ENCODE measurements around the gene BEAN1.

The BEAN1 gene

DNA sequence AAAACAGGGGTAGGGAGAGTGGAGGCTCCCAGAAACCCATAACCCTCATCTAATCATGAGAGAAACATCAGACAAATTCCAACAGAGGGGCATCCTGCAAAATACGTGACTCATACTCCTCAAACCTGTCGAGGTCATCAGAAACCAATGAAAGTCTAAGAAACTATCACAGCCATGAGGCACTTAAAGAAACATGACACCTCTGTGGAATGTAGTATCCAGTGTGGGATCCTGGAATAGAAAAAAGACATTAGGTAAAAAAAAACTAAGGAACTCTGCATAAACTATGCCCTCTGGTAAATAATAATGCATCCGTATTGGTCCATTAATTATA lies 44.2 kb upstream of the BEAN1 start:
- Histone ChIP-seq H3K9me3 (ENCODE audit: control insufficient read depth, insufficient read depth, low read depth, low read length) (no peaks in the 10 kb centered on the region), H3K36me3 (ENCODE audit: control insufficient read depth in 2 of 2, insufficient read depth in 1 of 2, low read length in 2 of 2) (no peaks in the 10 kb centered on the region), H3K27ac (ENCODE audit: extremely low read depth, low read depth, low read length) (no peak overlapping the region), H3K4me3 (ENCODE audit: low read depth, low read length) (no peak overlapping the region), H3K4me1 (ENCODE audit: control insufficient read depth, insufficient read depth, low read length) (peaks cover 5% of the 10 kb centered on the region; the same call in 1 of the 2 replicates)
- POLR2A ChIA-PET = no interaction called here
- CTCF ChIA-PET = interaction anchor here (0.7 kb wide), 1 partner anchor 207 kb away, joined by 3 read pairs; no protein-coding TSS in a partner anchor
- TF ChIP-seq, protein P1, sequence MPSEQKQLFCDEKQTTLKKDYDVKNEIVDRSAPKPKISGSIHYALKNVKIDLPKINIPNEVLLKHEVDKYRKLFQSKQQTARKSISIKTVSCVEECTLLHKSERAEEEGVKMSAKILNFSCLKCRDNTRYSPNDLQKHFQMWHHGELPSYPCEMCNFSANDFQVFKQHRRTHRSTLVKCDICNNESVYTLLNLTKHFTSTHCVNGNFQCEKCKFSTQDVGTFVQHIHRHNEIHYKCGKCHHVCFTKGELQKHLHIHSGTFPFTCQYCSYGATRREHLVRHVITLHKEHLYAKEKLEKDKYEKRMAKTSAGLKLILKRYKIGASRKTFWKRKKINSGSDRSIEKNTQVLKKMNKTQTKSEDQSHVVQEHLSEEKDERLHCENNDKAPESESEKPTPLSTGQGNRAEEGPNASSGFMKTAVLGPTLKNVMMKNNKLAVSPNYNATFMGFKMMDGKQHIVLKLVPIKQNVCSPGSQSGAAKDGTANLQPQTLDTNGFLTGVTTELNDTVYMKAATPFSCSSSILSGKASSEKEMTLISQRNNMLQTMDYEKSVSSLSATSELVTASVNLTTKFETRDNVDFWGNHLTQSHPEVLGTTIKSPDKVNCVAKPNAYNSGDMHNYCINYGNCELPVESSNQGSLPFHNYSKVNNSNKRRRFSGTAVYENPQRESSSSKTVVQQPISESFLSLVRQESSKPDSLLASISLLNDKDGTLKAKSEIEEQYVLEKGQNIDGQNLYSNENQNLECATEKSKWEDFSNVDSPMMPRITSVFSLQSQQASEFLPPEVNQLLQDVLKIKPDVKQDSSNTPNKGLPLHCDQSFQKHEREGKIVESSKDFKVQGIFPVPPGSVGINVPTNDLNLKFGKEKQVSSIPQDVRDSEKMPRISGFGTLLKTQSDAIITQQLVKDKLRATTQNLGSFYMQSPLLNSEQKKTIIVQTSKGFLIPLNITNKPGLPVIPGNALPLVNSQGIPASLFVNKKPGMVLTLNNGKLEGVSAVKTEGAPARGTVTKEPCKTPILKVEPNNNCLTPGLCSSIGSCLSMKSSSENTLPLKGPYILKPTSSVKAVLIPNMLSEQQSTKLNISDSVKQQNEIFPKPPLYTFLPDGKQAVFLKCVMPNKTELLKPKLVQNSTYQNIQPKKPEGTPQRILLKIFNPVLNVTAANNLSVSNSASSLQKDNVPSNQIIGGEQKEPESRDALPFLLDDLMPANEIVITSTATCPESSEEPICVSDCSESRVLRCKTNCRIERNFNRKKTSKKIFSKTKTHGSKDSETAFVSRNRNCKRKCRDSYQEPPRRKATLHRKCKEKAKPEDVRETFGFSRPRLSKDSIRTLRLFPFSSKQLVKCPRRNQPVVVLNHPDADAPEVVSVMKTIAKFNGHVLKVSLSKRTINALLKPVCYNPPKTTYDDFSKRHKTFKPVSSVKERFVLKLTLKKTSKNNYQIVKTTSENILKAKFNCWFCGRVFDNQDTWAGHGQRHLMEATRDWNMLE (tag by site-specific recombination; conservative IDR thresholded peaks at IDR 0.05; ENCODE audit: low read depth) = no peak
- TF ChIP-seq ZNF654 (tag by site-specific recombination; IDR thresholded peaks at IDR 0.05; ENCODE audit: low read depth) = no peak
- TF ChIP-seq ZNF366 (tag by site-specific recombination; conservative IDR thresholded peaks at IDR 0.05) = 0 out of 2 replicates have a peak, but pooled peaks have one; percentile 20
- TF ChIP-seq, protein P2, sequence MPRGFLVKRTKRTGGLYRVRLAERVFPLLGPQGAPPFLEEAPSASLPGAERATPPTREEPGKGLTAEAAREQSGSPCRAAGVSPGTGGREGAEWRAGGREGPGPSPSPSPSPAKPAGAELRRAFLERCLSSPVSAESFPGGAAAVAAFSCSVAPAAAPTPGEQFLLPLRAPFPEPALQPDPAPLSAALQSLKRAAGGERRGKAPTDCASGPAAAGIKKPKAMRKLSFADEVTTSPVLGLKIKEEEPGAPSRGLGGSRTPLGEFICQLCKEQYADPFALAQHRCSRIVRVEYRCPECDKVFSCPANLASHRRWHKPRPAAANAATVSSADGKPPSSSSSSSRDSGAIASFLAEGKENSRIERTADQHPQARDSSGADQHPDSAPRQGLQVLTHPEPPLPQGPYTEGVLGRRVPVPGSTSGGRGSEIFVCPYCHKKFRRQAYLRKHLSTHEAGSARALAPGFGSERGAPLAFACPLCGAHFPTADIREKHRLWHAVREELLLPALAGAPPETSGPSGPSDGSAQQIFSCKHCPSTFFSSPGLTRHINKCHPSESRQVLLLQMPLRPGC (tag by site-specific recombination; IDR thresholded peaks at IDR 0.05) = peak; percentile 86
- TF ChIP-seq, protein P3, sequence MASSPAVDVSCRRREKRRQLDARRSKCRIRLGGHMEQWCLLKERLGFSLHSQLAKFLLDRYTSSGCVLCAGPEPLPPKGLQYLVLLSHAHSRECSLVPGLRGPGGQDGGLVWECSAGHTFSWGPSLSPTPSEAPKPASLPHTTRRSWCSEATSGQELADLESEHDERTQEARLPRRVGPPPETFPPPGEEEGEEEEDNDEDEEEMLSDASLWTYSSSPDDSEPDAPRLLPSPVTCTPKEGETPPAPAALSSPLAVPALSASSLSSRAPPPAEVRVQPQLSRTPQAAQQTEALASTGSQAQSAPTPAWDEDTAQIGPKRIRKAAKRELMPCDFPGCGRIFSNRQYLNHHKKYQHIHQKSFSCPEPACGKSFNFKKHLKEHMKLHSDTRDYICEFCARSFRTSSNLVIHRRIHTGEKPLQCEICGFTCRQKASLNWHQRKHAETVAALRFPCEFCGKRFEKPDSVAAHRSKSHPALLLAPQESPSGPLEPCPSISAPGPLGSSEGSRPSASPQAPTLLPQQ (tag by site-specific recombination; IDR thresholded peaks at IDR 0.05) = peak; percentile 58; the same call in 1 of the 2 replicates
- no peak for TF ChIP-seq ZNF24 (tag by site-specific recombination; IDR thresholded peaks at IDR 0.05)
- TF ChIP-seq ZNF670 (tag by site-specific recombination; IDR thresholded peaks at IDR 0.05; ENCODE audit: low read depth) = no peak
- TF ChIP-seq KLF8 (tag by site-specific recombination; IDR thresholded peaks at IDR 0.05) = peak; percentile 39; the same call in 1 of the 2 replicates
- TF ChIP-seq, protein P4, sequence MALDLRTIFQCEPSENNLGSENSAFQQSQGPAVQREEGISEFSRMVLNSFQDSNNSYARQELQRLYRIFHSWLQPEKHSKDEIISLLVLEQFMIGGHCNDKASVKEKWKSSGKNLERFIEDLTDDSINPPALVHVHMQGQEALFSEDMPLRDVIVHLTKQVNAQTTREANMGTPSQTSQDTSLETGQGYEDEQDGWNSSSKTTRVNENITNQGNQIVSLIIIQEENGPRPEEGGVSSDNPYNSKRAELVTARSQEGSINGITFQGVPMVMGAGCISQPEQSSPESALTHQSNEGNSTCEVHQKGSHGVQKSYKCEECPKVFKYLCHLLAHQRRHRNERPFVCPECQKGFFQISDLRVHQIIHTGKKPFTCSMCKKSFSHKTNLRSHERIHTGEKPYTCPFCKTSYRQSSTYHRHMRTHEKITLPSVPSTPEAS (tag by site-specific recombination; IDR thresholded peaks at IDR 0.05) = no peak
- no peak for TF ChIP-seq ZNF341 (tag by site-specific recombination; IDR thresholded peaks at IDR 0.05; ENCODE audit: low read depth)
- TF ChIP-seq ZBTB8A (tag by site-specific recombination; IDR thresholded peaks at IDR 0.05) = no peak
- no peak for TF ChIP-seq ZNF169 (tag by site-specific recombination; IDR thresholded peaks at IDR 0.05)
- no peak for TF ChIP-seq ZNF174 (tag by site-specific recombination; IDR thresholded peaks at IDR 0.05)
- TF ChIP-seq KLF16 (tag by site-specific recombination; IDR thresholded peaks at IDR 0.05) = no peak
- TF ChIP-seq TRIM28 (IDR thresholded peaks at IDR 0.05; ENCODE audit: borderline replicate concordance, low read length) = 0 out of 2 replicates have a peak, but pooled peaks have one; percentile 16
- TF ChIP-seq, protein P5, sequence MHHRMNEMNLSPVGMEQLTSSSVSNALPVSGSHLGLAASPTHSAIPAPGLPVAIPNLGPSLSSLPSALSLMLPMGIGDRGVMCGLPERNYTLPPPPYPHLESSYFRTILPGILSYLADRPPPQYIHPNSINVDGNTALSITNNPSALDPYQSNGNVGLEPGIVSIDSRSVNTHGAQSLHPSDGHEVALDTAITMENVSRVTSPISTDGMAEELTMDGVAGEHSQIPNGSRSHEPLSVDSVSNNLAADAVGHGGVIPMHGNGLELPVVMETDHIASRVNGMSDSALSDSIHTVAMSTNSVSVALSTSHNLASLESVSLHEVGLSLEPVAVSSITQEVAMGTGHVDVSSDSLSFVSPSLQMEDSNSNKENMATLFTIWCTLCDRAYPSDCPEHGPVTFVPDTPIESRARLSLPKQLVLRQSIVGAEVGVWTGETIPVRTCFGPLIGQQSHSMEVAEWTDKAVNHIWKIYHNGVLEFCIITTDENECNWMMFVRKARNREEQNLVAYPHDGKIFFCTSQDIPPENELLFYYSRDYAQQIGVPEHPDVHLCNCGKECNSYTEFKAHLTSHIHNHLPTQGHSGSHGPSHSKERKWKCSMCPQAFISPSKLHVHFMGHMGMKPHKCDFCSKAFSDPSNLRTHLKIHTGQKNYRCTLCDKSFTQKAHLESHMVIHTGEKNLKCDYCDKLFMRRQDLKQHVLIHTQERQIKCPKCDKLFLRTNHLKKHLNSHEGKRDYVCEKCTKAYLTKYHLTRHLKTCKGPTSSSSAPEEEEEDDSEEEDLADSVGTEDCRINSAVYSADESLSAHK (tag by site-specific recombination; IDR thresholded peaks at IDR 0.05) = peak; percentile 60
- TF ChIP-seq, protein P6, sequence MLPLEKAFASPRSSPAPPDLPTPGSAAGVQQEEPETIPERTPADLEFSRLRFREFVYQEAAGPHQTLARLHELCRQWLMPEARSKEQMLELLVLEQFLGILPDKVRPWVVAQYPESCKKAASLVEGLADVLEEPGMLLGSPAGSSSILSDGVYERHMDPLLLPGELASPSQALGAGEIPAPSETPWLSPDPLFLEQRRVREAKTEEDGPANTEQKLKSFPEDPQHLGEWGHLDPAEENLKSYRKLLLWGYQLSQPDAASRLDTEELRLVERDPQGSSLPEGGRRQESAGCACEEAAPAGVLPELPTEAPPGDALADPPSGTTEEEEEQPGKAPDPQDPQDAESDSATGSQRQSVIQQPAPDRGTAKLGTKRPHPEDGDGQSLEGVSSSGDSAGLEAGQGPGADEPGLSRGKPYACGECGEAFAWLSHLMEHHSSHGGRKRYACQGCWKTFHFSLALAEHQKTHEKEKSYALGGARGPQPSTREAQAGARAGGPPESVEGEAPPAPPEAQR (tag by site-specific recombination; IDR thresholded peaks at IDR 0.05) = no peak
- TF ChIP-seq ZNF792 (tag by site-specific recombination; IDR thresholded peaks at IDR 0.05) = no peak
- TF ChIP-seq ZNF660 (tag by site-specific recombination; IDR thresholded peaks at IDR 0.05) = 0 out of 2 replicates have a peak, but pooled peaks have one; percentile 13
- peak; percentile 86 for TF ChIP-seq PRDM1 (tag by site-specific recombination; IDR thresholded peaks at IDR 0.05)
- no peak for TF ChIP-seq KLF1 (tag by site-specific recombination; IDR thresholded peaks at IDR 0.05)
- TF ChIP-seq, protein P7, sequence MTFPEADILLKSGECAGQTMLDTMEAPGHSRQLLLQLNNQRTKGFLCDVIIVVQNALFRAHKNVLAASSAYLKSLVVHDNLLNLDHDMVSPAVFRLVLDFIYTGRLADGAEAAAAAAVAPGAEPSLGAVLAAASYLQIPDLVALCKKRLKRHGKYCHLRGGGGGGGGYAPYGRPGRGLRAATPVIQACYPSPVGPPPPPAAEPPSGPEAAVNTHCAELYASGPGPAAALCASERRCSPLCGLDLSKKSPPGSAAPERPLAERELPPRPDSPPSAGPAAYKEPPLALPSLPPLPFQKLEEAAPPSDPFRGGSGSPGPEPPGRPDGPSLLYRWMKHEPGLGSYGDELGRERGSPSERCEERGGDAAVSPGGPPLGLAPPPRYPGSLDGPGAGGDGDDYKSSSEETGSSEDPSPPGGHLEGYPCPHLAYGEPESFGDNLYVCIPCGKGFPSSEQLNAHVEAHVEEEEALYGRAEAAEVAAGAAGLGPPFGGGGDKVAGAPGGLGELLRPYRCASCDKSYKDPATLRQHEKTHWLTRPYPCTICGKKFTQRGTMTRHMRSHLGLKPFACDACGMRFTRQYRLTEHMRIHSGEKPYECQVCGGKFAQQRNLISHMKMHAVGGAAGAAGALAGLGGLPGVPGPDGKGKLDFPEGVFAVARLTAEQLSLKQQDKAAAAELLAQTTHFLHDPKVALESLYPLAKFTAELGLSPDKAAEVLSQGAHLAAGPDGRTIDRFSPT (tag by site-specific recombination; IDR thresholded peaks at IDR 0.05) = peak; percentile 60; the same call in 1 of the 2 replicates

Measured in HEK293 (cell line).